ENCODE data around the gene DGKG.

DNA sequence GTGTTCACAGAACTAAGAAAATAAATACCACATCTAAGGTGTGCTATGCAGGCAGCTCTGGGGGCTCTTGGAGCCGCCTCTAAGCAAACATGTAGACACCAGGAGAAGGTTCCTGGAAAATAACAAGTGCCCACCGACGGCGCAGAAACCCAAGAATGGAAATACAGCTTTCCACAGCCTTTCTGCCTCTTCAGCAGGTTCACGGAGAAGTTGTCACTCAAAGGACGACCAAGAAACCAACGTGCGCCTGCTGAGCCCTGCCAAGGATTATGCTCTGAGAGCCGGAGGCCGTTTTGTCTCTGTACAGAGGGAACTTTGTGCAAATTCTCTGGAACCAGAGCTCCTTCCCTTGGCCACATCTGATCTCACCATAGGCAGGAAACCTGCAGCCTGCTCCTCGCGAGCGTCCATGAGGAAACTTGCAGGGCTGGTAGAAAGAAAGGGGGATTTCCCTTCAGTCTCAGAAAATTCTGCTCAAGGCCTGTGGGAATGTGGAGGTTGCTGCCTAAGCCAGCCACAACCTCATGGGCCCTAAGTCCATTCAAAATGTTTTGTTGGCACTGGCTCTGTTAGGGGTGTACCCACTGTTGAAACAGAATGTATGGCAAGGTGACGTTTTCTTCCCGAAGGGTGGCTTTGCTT lies 212.6 kb downstream of the DGKG start:
- TF ChIP-seq SPI1 (IDR thresholded peaks at IDR 0.05; ENCODE audit: borderline replicate concordance, low read depth) = no peak
- TF ChIP-seq, protein P1, sequence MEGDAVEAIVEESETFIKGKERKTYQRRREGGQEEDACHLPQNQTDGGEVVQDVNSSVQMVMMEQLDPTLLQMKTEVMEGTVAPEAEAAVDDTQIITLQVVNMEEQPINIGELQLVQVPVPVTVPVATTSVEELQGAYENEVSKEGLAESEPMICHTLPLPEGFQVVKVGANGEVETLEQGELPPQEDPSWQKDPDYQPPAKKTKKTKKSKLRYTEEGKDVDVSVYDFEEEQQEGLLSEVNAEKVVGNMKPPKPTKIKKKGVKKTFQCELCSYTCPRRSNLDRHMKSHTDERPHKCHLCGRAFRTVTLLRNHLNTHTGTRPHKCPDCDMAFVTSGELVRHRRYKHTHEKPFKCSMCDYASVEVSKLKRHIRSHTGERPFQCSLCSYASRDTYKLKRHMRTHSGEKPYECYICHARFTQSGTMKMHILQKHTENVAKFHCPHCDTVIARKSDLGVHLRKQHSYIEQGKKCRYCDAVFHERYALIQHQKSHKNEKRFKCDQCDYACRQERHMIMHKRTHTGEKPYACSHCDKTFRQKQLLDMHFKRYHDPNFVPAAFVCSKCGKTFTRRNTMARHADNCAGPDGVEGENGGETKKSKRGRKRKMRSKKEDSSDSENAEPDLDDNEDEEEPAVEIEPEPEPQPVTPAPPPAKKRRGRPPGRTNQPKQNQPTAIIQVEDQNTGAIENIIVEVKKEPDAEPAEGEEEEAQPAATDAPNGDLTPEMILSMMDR (IDR thresholded peaks at IDR 0.05; ENCODE audit: insufficient read depth, low read length) = no peak
- TF ChIP-seq, protein P2, sequence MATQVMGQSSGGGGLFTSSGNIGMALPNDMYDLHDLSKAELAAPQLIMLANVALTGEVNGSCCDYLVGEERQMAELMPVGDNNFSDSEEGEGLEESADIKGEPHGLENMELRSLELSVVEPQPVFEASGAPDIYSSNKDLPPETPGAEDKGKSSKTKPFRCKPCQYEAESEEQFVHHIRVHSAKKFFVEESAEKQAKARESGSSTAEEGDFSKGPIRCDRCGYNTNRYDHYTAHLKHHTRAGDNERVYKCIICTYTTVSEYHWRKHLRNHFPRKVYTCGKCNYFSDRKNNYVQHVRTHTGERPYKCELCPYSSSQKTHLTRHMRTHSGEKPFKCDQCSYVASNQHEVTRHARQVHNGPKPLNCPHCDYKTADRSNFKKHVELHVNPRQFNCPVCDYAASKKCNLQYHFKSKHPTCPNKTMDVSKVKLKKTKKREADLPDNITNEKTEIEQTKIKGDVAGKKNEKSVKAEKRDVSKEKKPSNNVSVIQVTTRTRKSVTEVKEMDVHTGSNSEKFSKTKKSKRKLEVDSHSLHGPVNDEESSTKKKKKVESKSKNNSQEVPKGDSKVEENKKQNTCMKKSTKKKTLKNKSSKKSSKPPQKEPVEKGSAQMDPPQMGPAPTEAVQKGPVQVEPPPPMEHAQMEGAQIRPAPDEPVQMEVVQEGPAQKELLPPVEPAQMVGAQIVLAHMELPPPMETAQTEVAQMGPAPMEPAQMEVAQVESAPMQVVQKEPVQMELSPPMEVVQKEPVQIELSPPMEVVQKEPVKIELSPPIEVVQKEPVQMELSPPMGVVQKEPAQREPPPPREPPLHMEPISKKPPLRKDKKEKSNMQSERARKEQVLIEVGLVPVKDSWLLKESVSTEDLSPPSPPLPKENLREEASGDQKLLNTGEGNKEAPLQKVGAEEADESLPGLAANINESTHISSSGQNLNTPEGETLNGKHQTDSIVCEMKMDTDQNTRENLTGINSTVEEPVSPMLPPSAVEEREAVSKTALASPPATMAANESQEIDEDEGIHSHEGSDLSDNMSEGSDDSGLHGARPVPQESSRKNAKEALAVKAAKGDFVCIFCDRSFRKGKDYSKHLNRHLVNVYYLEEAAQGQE (IDR thresholded peaks at IDR 0.05; ENCODE audit: insufficient replicate concordance, low read depth) = no peak
- TF ChIP-seq POLR2AphosphoS5 (IDR thresholded peaks at IDR 0.05; ENCODE audit: low read depth) = no peak

Data from HL-60 (cell line).